Measurements from ENCODE around the gene TNRC6A.
A peak's percentile ranks its signal among the peaks of the same experiment; 100 is the strongest.
"Not testable (repeated sequence)": the region's sequence is repeated elsewhere in the genome, so short reads cannot be mapped to it uniquely, and the experiment has no call there.

TNRC6A gene

GRCh38 chr16:24846548-24847357 lies 117.3 kb downstream of the TNRC6A start:
- DNase-seq, result no peak

- DNase-seq, result no peak
Measured at GRCh38 chr16:24847358-24847664, 117.9 kb downstream of the TNRC6A start.

DNA sequence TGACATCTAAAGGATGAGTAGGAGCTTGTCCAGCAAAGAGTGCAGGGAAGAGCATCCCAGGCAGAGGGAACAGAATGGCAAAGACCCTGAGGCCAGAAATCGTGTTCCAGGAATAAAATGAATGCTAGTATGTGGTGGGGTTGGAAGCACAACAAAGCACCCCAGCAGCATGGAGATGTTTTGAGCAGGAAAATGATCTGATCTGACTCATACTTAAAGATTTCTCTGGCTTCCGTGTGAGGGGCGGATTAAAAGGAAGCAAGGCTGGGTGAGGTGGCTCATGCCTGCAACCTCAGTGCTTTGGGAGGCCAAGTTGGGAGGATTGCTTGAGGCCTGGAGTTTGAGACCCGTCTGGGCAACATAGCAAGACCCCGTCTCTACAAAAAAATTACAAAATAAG lies 118.6 kb downstream of the TNRC6A start:
- DNase-seq, result no peak

DNA sequence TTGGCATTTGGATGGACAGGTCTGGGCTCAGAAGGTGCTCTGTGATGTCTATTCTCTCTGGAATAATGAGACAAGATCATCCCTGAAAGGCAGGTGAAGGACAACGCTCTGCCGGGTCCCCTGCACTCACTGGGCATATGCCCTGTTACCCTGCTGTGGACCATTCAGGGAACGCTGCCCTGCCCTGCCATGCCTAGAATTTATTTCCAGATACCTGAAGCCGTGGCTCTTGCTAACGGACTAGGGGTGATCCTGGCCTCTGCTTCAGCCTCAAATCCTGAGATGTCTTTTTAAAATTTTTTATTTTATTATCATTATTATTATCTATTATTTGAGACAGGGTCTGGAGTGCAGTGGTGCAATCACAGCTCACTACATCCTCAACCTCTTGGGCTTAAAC lies 120.2 kb downstream of the TNRC6A start:
- no peak for DNase-seq

DNA sequence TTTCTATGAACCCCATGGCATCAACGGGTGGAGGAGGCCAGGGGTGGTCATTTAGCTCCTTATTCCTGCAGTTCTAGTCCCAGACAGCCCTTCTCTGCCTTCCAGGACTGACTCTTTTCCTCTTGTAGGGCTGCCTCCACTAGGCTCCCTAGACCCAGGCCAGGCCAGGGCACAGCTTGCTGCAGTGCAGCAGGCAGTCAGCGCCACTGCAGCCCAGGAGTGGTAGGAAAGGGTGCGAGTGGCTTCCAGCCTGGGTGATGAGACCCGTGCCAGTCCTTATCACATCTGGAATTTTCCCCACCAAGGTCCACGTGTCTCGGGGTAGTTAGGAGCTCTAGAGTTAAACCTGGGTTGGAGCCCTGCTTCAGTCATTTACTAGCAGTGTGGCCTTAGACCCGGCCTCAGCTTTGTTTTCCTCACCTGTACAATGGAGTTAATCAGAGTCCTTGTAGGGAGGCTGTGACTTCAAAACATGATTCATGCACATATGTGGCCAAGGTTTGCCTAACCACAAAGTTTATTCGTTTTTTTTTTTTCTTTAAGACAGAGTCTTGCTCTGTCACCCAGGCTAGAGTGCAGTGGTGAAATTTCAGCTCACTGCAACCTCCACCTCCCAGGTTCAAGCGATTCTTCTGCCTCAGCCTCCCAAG lies 121.0 kb downstream of the TNRC6A start:
- DNase-seq, result no peak

DNA sequence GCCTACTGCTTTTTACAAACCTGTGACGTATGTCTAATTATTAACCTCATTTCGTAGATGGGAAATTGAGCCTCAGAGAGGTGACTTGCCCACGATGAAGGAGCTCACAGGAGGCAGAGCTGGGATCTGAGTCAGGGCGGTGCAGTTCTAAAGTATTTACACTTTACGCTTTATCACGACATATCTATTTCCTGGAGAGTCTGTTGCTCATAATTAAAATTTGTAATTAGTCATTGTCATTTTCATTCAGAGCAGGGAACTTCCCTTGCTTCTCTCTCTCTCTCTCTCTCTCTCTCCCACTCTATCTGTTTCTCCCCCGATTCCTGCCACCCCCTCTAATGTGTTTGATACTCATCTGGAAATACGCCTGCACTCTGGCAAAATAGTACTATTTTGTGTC lies 122.2 kb downstream of the TNRC6A start:
- DNase-seq, result no peak

GRCh38 chr16:24852281-24852721 lies 122.8 kb downstream of the TNRC6A start:
- no peak for DNase-seq

DNA sequence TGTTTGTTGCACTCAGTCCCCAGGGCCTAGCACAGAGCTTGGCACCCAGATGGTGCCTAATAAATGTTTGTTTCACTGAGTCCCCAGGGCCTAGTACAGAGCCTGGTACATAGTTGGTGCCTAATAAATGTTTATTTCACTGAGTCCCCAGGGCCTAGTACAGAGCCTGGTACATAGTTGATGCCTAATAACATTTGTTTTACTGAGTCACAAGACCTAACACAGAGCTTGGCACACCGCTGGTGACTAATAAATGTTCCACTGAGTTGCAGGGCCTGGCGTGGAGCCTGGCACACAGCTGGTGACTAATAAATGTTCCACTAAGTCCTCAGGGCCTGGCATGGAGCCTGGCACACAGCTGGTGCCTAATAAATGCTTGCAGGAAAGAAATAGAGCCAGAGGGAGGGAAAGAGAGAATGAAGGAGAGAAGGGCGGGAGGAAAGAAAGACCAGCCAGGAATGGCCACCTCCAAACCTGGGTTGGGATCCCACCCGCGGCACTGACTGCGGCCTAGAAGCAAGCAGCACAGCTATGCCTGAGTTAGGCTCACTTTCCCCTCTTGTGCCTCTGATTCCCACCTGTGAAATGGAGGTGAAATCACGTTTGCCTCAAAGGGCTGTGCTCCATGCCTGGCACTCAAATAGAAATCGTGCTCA lies 123.8 kb downstream of the TNRC6A start:
- DNase-seq, result no peak

GRCh38 chr16:24853830-24854229 lies 124.4 kb downstream of the TNRC6A start:
- no peak for DNase-seq

- no peak for DNase-seq
Measured at GRCh38 chr16:24854607-24855171, 125.2 kb downstream of the TNRC6A start.

DNA sequence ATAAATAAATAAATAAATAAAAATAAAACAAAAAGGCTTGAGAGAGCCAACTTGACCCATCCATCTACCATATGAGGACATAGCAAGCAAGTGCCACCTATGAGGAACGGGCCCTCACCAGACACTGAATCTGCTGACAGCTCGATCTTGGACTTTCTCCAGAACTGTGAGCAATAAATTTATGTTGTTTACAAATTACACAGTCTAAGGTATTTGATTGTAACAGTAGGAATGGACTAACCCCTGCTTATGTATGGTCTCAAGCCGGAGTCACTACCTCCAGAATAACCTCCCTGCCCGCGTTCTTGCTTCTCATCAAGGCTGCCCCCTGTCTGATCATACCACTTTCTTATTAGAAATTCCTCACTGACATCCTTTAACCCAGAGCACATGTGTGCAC lies 126.2 kb downstream of the TNRC6A start:
- DNase-seq, result no peak

DNA sequence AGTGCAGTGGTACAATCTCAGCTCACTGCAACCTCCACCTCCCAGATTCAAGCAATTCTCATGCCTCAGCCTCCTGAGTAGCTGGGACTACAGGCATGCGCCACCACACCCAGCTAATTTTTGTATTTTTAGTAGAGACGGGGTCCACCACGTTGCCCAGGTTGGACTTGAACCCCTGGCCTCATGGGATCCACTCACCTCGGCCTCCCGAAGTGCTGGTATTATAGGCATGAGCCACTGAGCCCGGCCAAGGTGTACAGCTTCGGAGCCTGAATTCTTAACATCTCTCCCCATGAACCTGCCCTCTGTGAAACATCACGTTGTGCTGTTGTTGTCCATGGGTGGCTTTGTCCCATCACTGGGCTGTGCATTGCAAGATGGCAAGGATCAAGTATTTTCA lies 127.4 kb downstream of the TNRC6A start:
- not testable (repeated sequence) for DNase-seq

- peak; percentile 24 for DNase-seq
Measured at GRCh38 chr16:24858219-24859041, 129.0 kb downstream of the TNRC6A start.

- no peak for DNase-seq
Measured at GRCh38 chr16:24861461-24861860, 132.0 kb downstream of the TNRC6A start.

DNA sequence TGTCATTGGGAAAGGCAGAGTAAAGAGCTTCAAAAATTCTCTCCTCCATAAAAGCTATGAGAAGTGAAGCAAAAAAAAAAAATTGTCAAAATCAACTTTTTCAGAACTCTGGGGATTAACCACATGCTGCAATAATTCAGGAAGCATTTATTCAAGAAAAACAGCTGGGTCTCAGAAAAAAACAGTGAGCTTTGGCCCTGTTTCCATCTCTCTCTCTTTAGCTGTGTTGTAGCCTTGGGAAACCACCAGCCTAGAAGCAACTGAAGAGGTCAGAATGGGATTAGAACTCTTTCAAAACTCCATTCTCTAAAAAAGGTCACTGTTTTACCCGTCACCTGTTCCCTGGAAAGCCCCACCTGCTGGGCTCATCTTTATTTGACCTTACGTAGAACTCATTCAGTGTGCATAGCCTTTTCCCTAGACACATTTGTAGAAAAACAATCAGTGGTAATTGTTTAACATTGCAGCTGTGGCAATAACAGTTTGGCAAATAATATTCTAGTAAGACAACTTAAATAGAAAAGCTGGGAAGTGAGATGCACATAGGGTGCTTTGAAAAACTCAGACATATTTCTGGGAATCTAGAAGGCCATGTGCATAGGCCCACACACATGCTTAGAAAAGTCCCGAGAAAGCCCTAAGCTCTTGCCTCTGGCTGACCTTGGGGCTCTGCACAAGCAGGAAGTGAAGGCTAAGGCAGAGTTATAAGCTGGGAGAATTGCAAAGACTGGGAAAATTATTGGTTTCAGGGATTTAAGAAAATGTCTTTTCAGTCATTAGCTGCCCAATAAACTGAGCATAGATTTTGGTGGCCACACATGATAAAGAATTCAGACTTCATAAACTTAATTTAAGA lies 134.4 kb downstream of the TNRC6A start:
- DNase-seq, result no peak

DNA sequence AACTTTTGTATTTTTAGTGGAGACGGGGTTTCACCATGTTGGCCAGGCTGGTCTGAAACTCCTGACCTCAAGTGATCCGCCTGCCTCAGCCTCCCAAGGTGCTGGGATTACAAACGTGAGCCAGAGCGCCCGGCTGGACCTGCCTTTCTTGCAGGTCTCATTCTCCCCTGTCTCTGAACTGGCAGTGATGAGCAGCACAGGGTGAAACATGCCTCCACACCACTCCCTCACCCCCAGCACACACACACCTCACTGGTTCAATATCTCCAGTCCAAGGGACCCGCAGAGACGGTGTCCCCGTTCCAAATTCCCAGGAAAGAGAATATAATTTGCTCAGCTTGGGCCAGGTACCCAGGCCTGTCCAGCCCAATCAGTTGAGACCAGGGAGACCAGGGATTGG lies 139.6 kb downstream of the TNRC6A start:
- no peak for DNase-seq

DNA sequence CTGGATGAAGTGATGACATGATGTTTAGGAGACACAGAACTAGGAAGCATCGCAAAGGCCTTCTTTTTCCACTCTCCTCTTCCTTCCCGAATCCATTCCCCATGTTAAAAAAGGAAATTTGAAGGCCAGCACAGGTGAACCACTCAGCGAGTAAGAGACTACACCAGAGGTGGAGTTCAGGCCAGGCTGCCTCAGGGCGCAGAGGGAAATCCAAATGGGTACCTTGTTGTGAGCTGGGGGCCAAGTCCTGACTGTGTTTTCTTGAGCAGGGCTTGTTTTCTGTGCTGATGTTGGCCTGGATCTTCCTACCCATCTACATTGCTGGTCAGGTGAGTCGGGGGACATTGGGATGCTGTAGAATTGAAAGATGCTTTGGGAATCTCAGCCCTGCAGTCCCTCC lies 142.4 kb downstream of the TNRC6A start:
- DNase-seq, result no peak

- no peak for DNase-seq
Measured at GRCh38 chr16:24873028-24873427, 143.6 kb downstream of the TNRC6A start.

DNA sequence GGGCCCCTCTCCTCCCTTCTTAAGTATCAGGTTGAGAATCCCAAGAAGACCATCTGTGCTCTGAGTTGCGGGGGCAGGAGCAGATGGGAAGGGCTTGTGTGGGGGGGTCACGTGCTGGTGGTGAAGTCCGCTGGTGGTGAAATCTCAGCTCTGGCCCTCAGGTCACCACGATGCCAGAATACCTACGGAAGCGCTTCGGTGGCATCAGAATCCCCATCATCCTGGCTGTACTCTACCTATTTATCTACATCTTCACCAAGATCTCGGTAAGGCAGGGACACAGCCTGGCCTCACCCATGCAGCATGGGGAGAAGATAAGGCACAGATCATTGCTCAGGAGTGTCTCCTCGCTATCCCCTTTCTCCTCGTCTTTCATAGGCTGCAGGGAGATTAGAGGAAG lies 146.0 kb downstream of the TNRC6A start:
- no peak for DNase-seq

Data from KG1 (cell line).